WTC11 (cell line): ENCODE data around the gene SLC10A3. TPM values are rescaled to one million over a fixed set of nuclear protein-coding genes. Genes with fewer than 3 reads are reported as not detected.

Source experiments
- ATAC-seq: fragments of 200-7000 bp; cut with Tn5 transposase; 2 replicates; pipeline ENCODE4 v1.10.0; 2021; ENCODE audit warnings: mild to moderate bottlenecking, moderate library complexity
- CTCF ChIA-PET: fragments of 300-600 bp; sonication (Branson Sonifier 250); formaldehyde crosslinking; loops from one replicate; lab custom pipeline; 2021; ENCODE audit warnings: antibody characterized with exemption; lab: Charles Lee
- POLR2A ChIA-PET: fragments of 350-600 bp; sonication (Branson Sonifier 250); formaldehyde crosslinking; loops from one replicate; lab custom pipeline; 2021; ENCODE audit warnings: antibody characterized with exemption; lab: Charles Lee
- DNase-seq: peaks from one replicate; pipeline ENCODE4 v3.0.0; 2021; ENCODE audit warnings: low spot score
- H3K27ac Mint-ChIP-seq: 2 replicates; pipeline ENCODE4 v1.8.0; 2021; ENCODE audit warnings: mixed read lengths
- H3K27me3 Mint-ChIP-seq: 2 replicates; pipeline ENCODE4 v1.8.0; 2021; ENCODE audit warnings: low read depth, mild to moderate bottlenecking, moderate library complexity, mixed read lengths
- H3K36me3 Mint-ChIP-seq: 2 replicates; pipeline ENCODE4 v1.8.0; 2021; ENCODE audit warnings: mixed read lengths
- H3K4me1 Mint-ChIP-seq: 2 replicates; pipeline ENCODE4 v1.8.0; 2022; ENCODE audit warnings: mixed read lengths
- H3K4me3 Mint-ChIP-seq: 2 replicates; pipeline ENCODE4 v1.8.0; 2021; ENCODE audit warnings: mild to moderate bottlenecking, moderate library complexity, mixed read lengths
- H3K9me3 Mint-ChIP-seq: 2 replicates; pipeline ENCODE4 v1.8.0; 2021; ENCODE audit warnings: mixed read lengths
- CBFB ChIP-seq: sonication (generic); formaldehyde crosslinking; IDR thresholded peaks from 2 replicates; pipeline ENCODE4 v1.8.1; 2022; ENCODE audit warnings: mild to moderate bottlenecking, low read depth, missing genetic modification reagents
- CDX4 ChIP-seq: fragments of 250-450 bp; sonication (Bioruptor Pico); IDR thresholded peaks from 2 replicates; pipeline ENCODE4 v1.9.0; 2021; ENCODE audit warnings: moderate library complexity, mild to moderate bottlenecking, inconsistent platforms, borderline replicate concordance
- ELF4 ChIP-seq: sonication (generic); formaldehyde crosslinking; IDR thresholded peaks from 2 replicates; pipeline ENCODE4 v1.8.1; 2022; ENCODE audit warnings: low read depth, mild to moderate bottlenecking, moderate library complexity, missing genetic modification reagents
- EMX1 ChIP-seq: fragments of 250-450 bp; sonication (Bioruptor Pico); IDR thresholded peaks from 2 replicates; pipeline ENCODE4 v1.8.0; 2021; ENCODE audit warnings: mild to moderate bottlenecking
- GRHL2 ChIP-seq: fragments of 250-450 bp; sonication (Bioruptor Pico); IDR thresholded peaks from 2 replicates; pipeline ENCODE4 v1.8.0; 2022; ENCODE audit warnings: mild to moderate bottlenecking, moderate library complexity; ENCODE audit not compliant: insufficient replicate concordance, severe bottlenecking
- GTF2I ChIP-seq: fragments of 250-450 bp; sonication (Bioruptor Pico); conservative IDR thresholded peaks from 2 replicates; pipeline ENCODE4 v1.4.0; 2021; ENCODE audit warnings: mild to moderate bottlenecking
- IRF1 ChIP-seq: sonication (generic); formaldehyde crosslinking; IDR thresholded peaks from 2 replicates; pipeline ENCODE4 v1.8.0; 2023; ENCODE audit warnings: missing genetic modification reagents
- KAT7 ChIP-seq: sonication (generic); formaldehyde crosslinking; IDR thresholded peaks from 2 replicates; pipeline ENCODE4 v1.8.1; 2023; ENCODE audit warnings: missing genetic modification reagents, mild to moderate bottlenecking, borderline replicate concordance
- MYBL2 ChIP-seq: sonication (generic); formaldehyde crosslinking; IDR thresholded peaks from 2 replicates; pipeline ENCODE4 v1.8.1; 2023; ENCODE audit warnings: mild to moderate bottlenecking, moderate library complexity, missing genetic modification reagents
- NFE2L1 ChIP-seq: sonication (generic); formaldehyde crosslinking; IDR thresholded peaks from 2 replicates; pipeline ENCODE4 v1.8.1; 2023; ENCODE audit warnings: missing genetic modification reagents
- NR3C1 ChIP-seq: sonication (generic); formaldehyde crosslinking; conservative IDR thresholded peaks from 2 replicates; pipeline ENCODE4 v1.8.1; 2023; ENCODE audit warnings: low read depth, mild to moderate bottlenecking, missing genetic modification reagents
- OVOL2 ChIP-seq: fragments of 250-450 bp; sonication (Bioruptor Pico); IDR thresholded peaks from 2 replicates; pipeline ENCODE4 v1.9.0; 2021; ENCODE audit warnings: mild to moderate bottlenecking, borderline replicate concordance
- PRRX2 ChIP-seq: fragments of 250-450 bp; sonication (Bioruptor Pico); IDR thresholded peaks from 2 replicates; pipeline ENCODE4 v1.8.0; 2021; ENCODE audit warnings: mild to moderate bottlenecking
- STAT6 ChIP-seq: sonication (generic); formaldehyde crosslinking; conservative IDR thresholded peaks from 2 replicates; pipeline ENCODE4 v1.8.1; 2023; ENCODE audit warnings: mild to moderate bottlenecking, low read depth, missing genetic modification reagents, moderate library complexity
- TCF7 ChIP-seq: sonication (generic); formaldehyde crosslinking; IDR thresholded peaks from 2 replicates; pipeline ENCODE4 v1.8.0; 2022; ENCODE audit warnings: mild to moderate bottlenecking, low read depth, missing genetic modification reagents, moderate library complexity
- USF2 ChIP-seq: sonication (generic); formaldehyde crosslinking; IDR thresholded peaks from 2 replicates; pipeline ENCODE4 v1.8.1; 2023; ENCODE audit warnings: mild to moderate bottlenecking, missing genetic modification reagents, moderate library complexity
- ZBTB43 ChIP-seq: sonication (generic); formaldehyde crosslinking; IDR thresholded peaks from 2 replicates; pipeline ENCODE4 v1.8.1; 2023; ENCODE audit warnings: mild to moderate bottlenecking, missing genetic modification reagents
- ZMAT4 ChIP-seq: fragments of 250-450 bp; sonication (Bioruptor Pico); IDR thresholded peaks from 2 replicates; pipeline ENCODE4 v1.9.0; 2021; ENCODE audit warnings: mild to moderate bottlenecking
- ZNF232 ChIP-seq: sonication (generic); formaldehyde crosslinking; IDR thresholded peaks from 2 replicates; pipeline ENCODE4 v1.8.0; 2022; ENCODE audit warnings: mild to moderate bottlenecking, missing genetic modification reagents
- ZNF263 ChIP-seq: sonication (generic); formaldehyde crosslinking; IDR thresholded peaks from 2 replicates; pipeline ENCODE4 v1.8.1; 2022; ENCODE audit warnings: low read depth, mild to moderate bottlenecking, moderate library complexity, missing genetic modification reagents
- ZNF317 ChIP-seq: sonication (generic); formaldehyde crosslinking; IDR thresholded peaks from 2 replicates; pipeline ENCODE4 v1.8.1; 2023; ENCODE audit warnings: low read depth, mild to moderate bottlenecking, moderate library complexity, missing genetic modification reagents, borderline replicate concordance
- ZNF423 ChIP-seq: fragments of 250-450 bp; sonication (Bioruptor Pico); IDR thresholded peaks from 2 replicates; pipeline ENCODE4 v2.1.2; 2022; ENCODE audit warnings: mild to moderate bottlenecking, moderate library complexity
- total RNA-seq: library from RNA; stranded (reverse); gene quantifications from 3 replicates; pipeline ENCODE4 v1.2.3, GENCODE V29; 2021

Gene SLC10A3
- total RNA-seq, 1 experiment from 2014 or later, result 9.8 TPM

DNA sequence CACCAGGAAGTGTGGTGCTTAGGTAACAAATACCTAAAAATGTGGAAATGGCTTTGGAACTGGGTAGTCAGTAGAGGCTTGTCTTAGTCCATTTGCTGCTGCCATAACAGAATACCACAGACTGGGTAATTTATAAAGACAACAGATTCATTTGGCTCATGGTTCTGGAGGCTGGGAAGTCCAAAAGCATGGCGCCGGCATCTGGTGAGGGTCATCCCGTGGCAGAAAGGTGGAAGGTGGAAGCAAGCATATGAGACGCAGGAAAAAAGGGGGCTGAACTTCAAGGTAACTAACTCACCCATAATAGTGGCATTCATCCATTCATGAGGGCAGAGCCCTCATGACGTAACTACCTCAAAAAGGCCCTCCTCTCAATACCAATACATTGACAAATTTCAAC, 19.0 kb upstream of the SLC10A3 start (continued):
- TF ChIP-seq ZBTB43 (CRISPR knock-in tag), result no peak
- TF ChIP-seq STAT6, result no peak

- Mint-ChIP-seq H3K27ac (no peak overlapping the region), H3K4me3 (no peak overlapping the region), H3K36me3 (peaks cover 15% of the 10 kb centered on the region), H3K4me1 (no peaks in the 10 kb centered on the region), H3K9me3 (no peaks in the 10 kb centered on the region), H3K27me3 (no peaks in the 10 kb centered on the region)
- ChIA-PET CTCF (no interaction called here), POLR2A (no interaction called here)
- no peak for TF ChIP-seq CDX4 (CRISPR knock-in tag)
- TF ChIP-seq ZNF423 (CRISPR knock-in tag), result no peak
- TF ChIP-seq TCF7 (CRISPR knock-in tag), result no peak
- TF ChIP-seq NFE2L1 (CRISPR knock-in tag), result no peak
- TF ChIP-seq CBFB, result no peak
- no peak for TF ChIP-seq ZNF263 (CRISPR knock-in tag)
- TF ChIP-seq ZNF317 (CRISPR knock-in tag), result no peak
- no peak for TF ChIP-seq ELF4 (CRISPR knock-in tag)
- no peak for TF ChIP-seq KAT7 (CRISPR knock-in tag)
- ATAC-seq (no peak), DNase-seq (no peak)
These were observed 17.9 kb upstream of the SLC10A3 start for GRCh38 chrX:154508384-154508745.

DNA sequence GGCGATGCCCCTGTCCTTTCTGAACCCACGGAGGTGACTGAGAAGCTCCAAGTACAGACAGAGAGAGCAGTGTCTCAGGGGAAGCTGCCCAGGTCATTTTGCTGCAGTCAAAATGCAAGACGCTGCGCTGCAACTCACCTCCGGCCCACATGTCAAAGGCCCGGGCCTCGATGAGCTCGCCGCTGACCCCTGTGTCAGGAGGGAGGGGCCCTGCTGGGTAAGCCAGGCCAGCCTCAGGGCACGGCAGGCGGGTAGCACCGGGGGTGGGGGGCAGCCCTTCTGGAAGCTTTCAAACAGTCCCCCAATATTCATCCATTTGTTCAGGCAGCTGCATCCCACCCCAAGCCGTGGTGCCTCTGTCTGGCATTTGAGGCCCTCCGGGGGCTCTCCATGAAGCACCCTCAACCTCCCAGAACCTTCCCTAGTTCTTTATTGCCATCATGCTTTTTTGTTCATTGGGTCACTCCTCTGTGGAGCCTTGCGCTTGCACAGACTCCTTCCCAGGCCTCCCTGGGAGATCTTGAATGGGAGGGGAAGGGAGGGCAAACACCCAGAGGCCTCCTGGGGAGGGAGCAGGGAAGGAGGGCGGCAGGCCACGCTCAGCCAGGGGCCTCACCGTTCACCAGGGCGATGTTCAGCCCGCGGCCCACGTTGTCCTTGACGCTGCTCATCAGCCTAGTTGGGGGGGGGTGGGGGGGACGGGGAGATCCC, 17.4 kb upstream of the SLC10A3 start:
- Mint-ChIP-seq H3K4me3 (no peak overlapping the region), H3K36me3 (peaks cover 15% of the 10 kb centered on the region), H3K4me1 (no peaks in the 10 kb centered on the region), H3K27ac (no peak overlapping the region), H3K27me3 (no peaks in the 10 kb centered on the region), H3K9me3 (no peaks in the 10 kb centered on the region)
- no peak for DNase-seq
- no peak for ATAC-seq
- ChIA-PET POLR2A (no interaction called here), CTCF (no interaction called here)
- no peak for TF ChIP-seq NR3C1 (CRISPR knock-in tag)
- no peak for TF ChIP-seq EMX1 (CRISPR knock-in tag)
- no peak for TF ChIP-seq MYBL2
- no peak for TF ChIP-seq GTF2I (CRISPR knock-in tag)
- no peak for TF ChIP-seq ZNF423 (CRISPR knock-in tag)
- TF ChIP-seq ZMAT4, result no peak
- TF ChIP-seq IRF1 (CRISPR knock-in tag), result no peak
- TF ChIP-seq ZNF232 (CRISPR knock-in tag), result no peak
- TF ChIP-seq PRRX2 (CRISPR knock-in tag), result no peak
- no peak for TF ChIP-seq USF2 (CRISPR knock-in tag)
- no peak for TF ChIP-seq OVOL2 (CRISPR knock-in tag)
- no peak for TF ChIP-seq GRHL2 (CRISPR knock-in tag)
- TF ChIP-seq, all 79 proteins: peak for 0
